Activated CD8-positive, alpha-beta T cell treated with anti-CD3 and anti-CD28 coated beads for 36 hours (primary cell): Measurements from ENCODE around the gene FAF2. TPM values are rescaled to one million over a fixed set of nuclear protein-coding genes. Genes with fewer than 3 reads are reported as not detected.

Experiments
- ATAC-seq: fragments of 200-7000 bp; cut with Tn5 transposase; one replicate; pipeline ENCODE4 v1.10.0; 2021; ENCODE audit warnings: mild to moderate bottlenecking, moderate library complexity
- CTCF ChIA-PET: fragments of 350-600 bp; sonication (Branson Sonifier 250); formaldehyde crosslinking; loops from one replicate; lab custom pipeline; 2021; ENCODE audit warnings: antibody characterized with exemption; lab: Charles Lee
- POLR2A ChIA-PET: fragments of 350-600 bp; sonication (Branson Sonifier 250); formaldehyde crosslinking; loops from one replicate; lab custom pipeline; 2021; ENCODE audit warnings: antibody characterized with exemption; lab: Charles Lee
- DNase-seq: peaks from one replicate; pipeline ENCODE4 v3.0.0-alpha.2; 2020
- H3K27ac Mint-ChIP-seq: one replicate; pipeline ENCODE4 v1.8.0; 2021; ENCODE audit warnings: mild to moderate bottlenecking, mixed read lengths
- H3K27me3 Mint-ChIP-seq: one replicate; pipeline ENCODE4 v1.8.0; 2021; ENCODE audit warnings: mixed read lengths
- H3K36me3 Mint-ChIP-seq: one replicate; pipeline ENCODE4 v1.8.0; 2021; ENCODE audit warnings: low read depth, mixed read lengths
- H3K4me1 Mint-ChIP-seq: one replicate; pipeline ENCODE4 v1.8.0; 2021; ENCODE audit warnings: low read depth, mixed read lengths
- H3K4me3 Mint-ChIP-seq: one replicate; pipeline ENCODE4 v1.8.0; 2021; ENCODE audit warnings: mild to moderate bottlenecking, moderate library complexity, mixed read lengths
- H3K9me3 Mint-ChIP-seq: one replicate; pipeline ENCODE4 v1.8.0; 2021; ENCODE audit warnings: mixed read lengths
- CTCF ChIP-seq: fragments of 200-600 bp; IDR thresholded peaks from one replicate; pipeline ENCODE4 v1.8.0; 2022; ENCODE audit warnings: antibody characterized with exemption, mild to moderate bottlenecking
- intact Hi-C: fragments of 100-400 bp; cut with micrococcal nuclease; formaldehyde crosslinking; loops from one replicate; pipeline ENCODE4 v1.10.0; 2022
- total RNA-seq, 2 experiments: library from RNA; stranded (reverse); gene quantifications; one replicate each; pipeline ENCODE4 v1.2.3, GENCODE V29; 2021

The FAF2 gene
- total RNA-seq, 2 experiments from 2014 or later: 32.6 to 33.0 TPM

DNA sequence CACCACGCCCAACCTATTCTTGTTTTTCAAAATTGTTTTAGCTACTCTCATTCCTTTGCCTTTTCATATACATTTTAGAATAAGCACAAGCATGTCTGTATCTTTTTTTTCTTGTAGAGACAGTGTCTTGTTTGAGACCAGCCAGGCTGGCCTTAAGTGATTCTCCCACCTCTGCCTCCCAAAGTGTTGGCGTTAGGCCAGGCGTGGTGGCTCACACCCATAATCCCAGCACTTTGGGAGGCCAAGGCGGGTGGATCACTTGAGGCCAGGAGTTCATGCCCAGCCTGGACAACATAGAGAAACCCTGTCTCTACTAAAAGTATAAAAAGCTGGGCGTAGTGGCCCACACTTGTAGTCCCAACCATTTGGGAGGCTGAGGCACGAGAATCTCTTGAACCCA, 76.0 kb downstream of the FAF2 start:
- DNase-seq: no peak
- ATAC-seq: no peak
- Mint-ChIP-seq H3K4me1 (peaks cover 20% of the 10 kb centered on the region), H3K27ac (no peak overlapping the region), H3K36me3 (peaks cover 12% of the 10 kb centered on the region), H3K4me3 (no peak overlapping the region), H3K9me3 (no peaks in the 10 kb centered on the region), H3K27me3 (no peaks in the 10 kb centered on the region)
- no peak for TF ChIP-seq CTCF
- intact Hi-C loops: no loop called here
- POLR2A ChIA-PET: interaction anchor here (1.3 to 5.3 kb wide), 2 partner anchors 12 to 19 kb away, joined by 3 to 20 read pairs; partner anchors contain the start of gene RNF44
- CTCF ChIA-PET: interaction anchor here (0.7 to 1.9 kb wide), 2 partner anchors 8 to 50 kb away, joined by 3 to 4 read pairs; no protein-coding TSS in a partner anchor

DNA sequence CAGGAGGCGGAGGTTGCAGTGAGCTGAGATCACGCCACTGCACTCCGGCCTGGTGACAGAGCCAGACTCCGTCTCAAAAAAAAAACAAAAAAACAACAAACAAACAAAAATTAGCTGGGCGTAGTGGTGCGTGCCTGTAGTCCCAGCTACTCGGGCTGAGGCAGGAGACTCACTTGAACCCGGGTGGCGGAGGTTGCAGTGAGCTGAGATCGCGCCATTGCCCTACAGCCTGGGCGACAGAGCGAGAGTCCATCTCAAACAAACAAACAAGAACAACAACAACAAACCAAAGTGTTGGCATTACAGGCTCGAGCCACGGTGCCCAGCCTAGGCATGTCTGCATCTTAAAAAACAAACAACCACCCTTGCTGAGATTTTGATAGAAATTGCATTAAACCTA, 76.8 kb downstream of the FAF2 start:
- no peak overlapping the region for H3K27ac Mint-ChIP-seq
- CTCF ChIA-PET: no interaction called here

GRCh38 chr5:176525677-176526076, 77.5 kb downstream of the FAF2 start:
- ChIA-PET CTCF (no interaction called here), POLR2A (no interaction called here)
- Mint-ChIP-seq H3K4me1 (peaks cover 25% of the 10 kb centered on the region), H3K36me3 (peaks cover 18% of the 10 kb centered on the region), H3K27ac (no peak overlapping the region), H3K27me3 (no peaks in the 10 kb centered on the region), H3K4me3 (no peak overlapping the region), H3K9me3 (no peaks in the 10 kb centered on the region)
- no peak for TF ChIP-seq CTCF
- DNase-seq (no peak), ATAC-seq (no peak)
- intact Hi-C loops: no loop called here

More for the DNA sequence above, 76.8 kb downstream of the FAF2 start:
- H3K9me3 Mint-ChIP-seq: no peaks in the 10 kb centered on the region
- ATAC-seq (no peak), DNase-seq (no peak)
- POLR2A ChIA-PET: interaction anchor here (5.3 kb wide), 1 partner anchor 11 kb away, joined by 20 read pairs; the partner anchor contains the start of gene RNF44
- H3K36me3 Mint-ChIP-seq: peaks cover 18% of the 10 kb centered on the region
- intact Hi-C loops: no loop called here
- H3K4me3 Mint-ChIP-seq: no peak overlapping the region
- TF ChIP-seq CTCF: no peak
- H3K4me1 Mint-ChIP-seq: peaks cover 25% of the 10 kb centered on the region
- H3K27me3 Mint-ChIP-seq: no peaks in the 10 kb centered on the region

- POLR2A ChIA-PET: interaction anchor here (1.0 to 3.5 kb wide), 2 partner anchors 11 to 17 kb away, joined by 3 to 16 read pairs; partner anchors contain the start of gene RNF44
- H3K4me3 Mint-ChIP-seq: no peak overlapping the region
- peaks cover 31% of the 10 kb centered on the region for H3K4me1 Mint-ChIP-seq
- CTCF ChIA-PET: interaction anchor here (0.6 kb wide), 1 partner anchor 53 kb away, joined by 3 read pairs; no protein-coding TSS in a partner anchor
- peaks cover 24% of the 10 kb centered on the region for H3K36me3 Mint-ChIP-seq
- ATAC-seq: no peak
- H3K27ac Mint-ChIP-seq: no peak overlapping the region
- TF ChIP-seq CTCF: no peak
- H3K27me3 Mint-ChIP-seq: no peaks in the 10 kb centered on the region
- intact Hi-C loops: no loop called here
- no peaks in the 10 kb centered on the region for H3K9me3 Mint-ChIP-seq
- DNase-seq: no peak
Measured at GRCh38 chr5:176526462-176526861, 78.3 kb downstream of the FAF2 start.
